OCI-LY7 (cell line): Measurements from ENCODE around the gene VSIG8. TPM values are rescaled to one million over a fixed set of nuclear protein-coding genes. Genes with fewer than 3 reads are reported as not detected.

Source experiments
- BruUV-seq: library from RNA; stranded (reverse); fragments of 400-500 nt; replicated peaks from 2 replicates; lab custom pipeline; 2021; lab: Mats Ljungman, UMichigan
- CTCF ChIA-PET: fragments of 300-600 bp; sonication (Branson Sonifier 250); formaldehyde crosslinking; loops from one replicate; lab custom pipeline; 2022; ENCODE audit warnings: antibody characterized with exemption; ENCODE audit not compliant: unreplicated experiment; lab: Charles Lee
- POLR2A ChIA-PET: fragments of 300-600 bp; sonication (Branson Sonifier 250); formaldehyde crosslinking; loops from one replicate; lab custom pipeline; 2022; ENCODE audit warnings: antibody characterized with exemption; lab: Charles Lee
- DNase-seq: peaks from one replicate; pipeline ENCODE4 v3.0.0-alpha.2; 2015; ENCODE audit warnings: low spot score
- H2AFZ ChIP-seq: fragments of 200-600 bp; sonication (generic), shearing (Covaris generic); 2 replicates; pipeline ENCODE4 v1.6.1; 2014; ENCODE audit warnings: mild to moderate bottlenecking, antibody characterized with exemption, low read length, moderate library complexity
- H3K27ac ChIP-seq: fragments of 200-600 bp; sonication (generic); 2 replicates; pipeline ENCODE4 v1.5.1; 2014; ENCODE audit warnings: mixed run types, low read depth, mild to moderate bottlenecking, moderate library complexity, low read length, inconsistent platforms; ENCODE audit not compliant: poor library complexity, severe bottlenecking
- H3K36me3 ChIP-seq: fragments of 200-600 bp; sonication (generic); 2 replicates; pipeline ENCODE4 v1.6.1; 2014; ENCODE audit warnings: mild to moderate bottlenecking, antibody characterized with exemption, low read length, moderate library complexity, mixed read lengths; ENCODE audit not compliant: insufficient read depth
- H3K4me1 ChIP-seq: fragments of 200-600 bp; sonication (generic); 2 replicates; pipeline ENCODE4 v1.5.1; 2014; ENCODE audit warnings: mild to moderate bottlenecking, low read length; ENCODE audit not compliant: insufficient read depth, poor library complexity, severe bottlenecking
- H3K4me2 ChIP-seq: fragments of 200-600 bp; sonication (generic); 2 replicates; pipeline ENCODE4 v1.6.1; 2014; ENCODE audit warnings: mild to moderate bottlenecking, low read length
- H3K4me3 ChIP-seq: fragments of 200-600 bp; sonication (generic); 2 replicates; pipeline ENCODE4 v1.5.1; 2014; ENCODE audit warnings: mild to moderate bottlenecking, low read depth, low read length; ENCODE audit not compliant: poor library complexity, severe bottlenecking
- H3K79me2 ChIP-seq: fragments of 200-600 bp; sonication (generic); 2 replicates; pipeline ENCODE4 v1.6.1; 2016; ENCODE audit warnings: low read depth, mild to moderate bottlenecking, low read length, moderate library complexity, mixed read lengths; ENCODE audit not compliant: insufficient read depth
- H3K9me2 ChIP-seq: fragments of 200-600 bp; sonication (generic); 2 replicates; pipeline ENCODE4 v1.6.1; 2016; ENCODE audit warnings: mild to moderate bottlenecking, low read length, mixed read lengths; ENCODE audit not compliant: insufficient read depth
- H3K9me3 ChIP-seq: fragments of 200-600 bp; sonication (generic); 2 replicates; pipeline ENCODE4 v1.6.1; 2014; ENCODE audit warnings: mild to moderate bottlenecking, mixed run types, low read length, mixed read lengths
- H4K20me1 ChIP-seq: fragments of 200-600 bp; sonication (generic); 2 replicates; pipeline ENCODE4 v1.6.1; 2014; ENCODE audit warnings: mild to moderate bottlenecking, antibody characterized with exemption, low read length, moderate library complexity, mixed read lengths; ENCODE audit not compliant: insufficient read depth
- EZH2phosphoT487 ChIP-seq: fragments of 200-600 bp; sonication (generic); IDR thresholded peaks from 2 replicates; pipeline ENCODE4 v1.6.1; 2018; ENCODE audit warnings: low read depth, borderline replicate concordance, mild to moderate bottlenecking, mixed run types, antibody characterized with exemption, low read length, moderate library complexity, mixed read lengths
- intact Hi-C: fragments of 100-400 bp; cut with micrococcal nuclease; formaldehyde crosslinking; loops from one replicate; pipeline ENCODE4 v1.10.0; 2022; ENCODE audit not compliant: unreplicated experiment
- total RNA-seq, 2 experiments: library from RNA; depleted of rRNA in 1 of 2; stranded (reverse); fragments of >200 nt in 1 of 2; shearing (Covaris generic) in 1 of 2; gene quantifications; 2 replicates each; pipeline ENCODE4 v1.2.3, GENCODE V29; 2014 to 2022
- TF ChIP-seq, protein P1 (sequence below): fragments of 200-600 bp; sonication (generic); conservative IDR thresholded peaks from 2 replicates; pipeline ENCODE4 v1.5.1; 2014; ENCODE audit warnings: mild to moderate bottlenecking, antibody characterized with exemption, low read length, moderate library complexity, mixed read lengths

Gene VSIG8
- total RNA-seq, 2 experiments from 2014 or later: not detected

DNA sequence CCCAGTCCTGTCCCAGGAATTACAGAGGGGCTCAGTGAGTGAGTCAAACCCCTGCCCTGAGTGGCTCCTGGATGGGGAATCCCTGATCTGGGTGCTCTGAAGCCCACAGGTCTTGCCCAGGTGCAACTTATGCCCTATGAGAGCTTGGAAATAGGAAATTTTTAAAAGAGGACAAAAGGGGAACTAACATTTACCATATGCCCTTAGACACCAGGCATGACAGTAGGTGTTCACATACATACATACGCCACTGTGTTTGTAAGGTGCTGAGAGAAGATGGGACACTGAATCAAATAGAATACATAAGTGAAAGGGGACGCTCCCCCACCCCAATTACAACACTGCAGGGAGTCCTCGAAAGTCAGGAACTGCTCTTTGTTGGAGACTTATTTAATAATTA, 36.1 kb upstream of the VSIG8 start:
- Histone ChIP-seq H3K27ac (no peak overlapping the region), H3K79me2 (no peaks in the 10 kb centered on the region), H3K36me3 (no peaks in the 10 kb centered on the region), H3K4me1 (no peaks in the 10 kb centered on the region), H3K4me2 (no peak overlapping the region), H3K4me3 (no peak overlapping the region), H2AFZ (no peak overlapping the region), H4K20me1 (no peaks in the 10 kb centered on the region), H3K9me2 (no peaks in the 10 kb centered on the region), H3K9me3 (no peaks in the 10 kb centered on the region)
- no peak for DNase-seq
- POLR2A ChIA-PET: no interaction called here
- CTCF ChIA-PET: no interaction called here
- intact Hi-C loops: no loop called here
- TF ChIP-seq EZH2phosphoT487: no peak
- TF ChIP-seq, protein P1, sequence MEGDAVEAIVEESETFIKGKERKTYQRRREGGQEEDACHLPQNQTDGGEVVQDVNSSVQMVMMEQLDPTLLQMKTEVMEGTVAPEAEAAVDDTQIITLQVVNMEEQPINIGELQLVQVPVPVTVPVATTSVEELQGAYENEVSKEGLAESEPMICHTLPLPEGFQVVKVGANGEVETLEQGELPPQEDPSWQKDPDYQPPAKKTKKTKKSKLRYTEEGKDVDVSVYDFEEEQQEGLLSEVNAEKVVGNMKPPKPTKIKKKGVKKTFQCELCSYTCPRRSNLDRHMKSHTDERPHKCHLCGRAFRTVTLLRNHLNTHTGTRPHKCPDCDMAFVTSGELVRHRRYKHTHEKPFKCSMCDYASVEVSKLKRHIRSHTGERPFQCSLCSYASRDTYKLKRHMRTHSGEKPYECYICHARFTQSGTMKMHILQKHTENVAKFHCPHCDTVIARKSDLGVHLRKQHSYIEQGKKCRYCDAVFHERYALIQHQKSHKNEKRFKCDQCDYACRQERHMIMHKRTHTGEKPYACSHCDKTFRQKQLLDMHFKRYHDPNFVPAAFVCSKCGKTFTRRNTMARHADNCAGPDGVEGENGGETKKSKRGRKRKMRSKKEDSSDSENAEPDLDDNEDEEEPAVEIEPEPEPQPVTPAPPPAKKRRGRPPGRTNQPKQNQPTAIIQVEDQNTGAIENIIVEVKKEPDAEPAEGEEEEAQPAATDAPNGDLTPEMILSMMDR: no peak
- BruUV-seq: no TSS peak

DNA sequence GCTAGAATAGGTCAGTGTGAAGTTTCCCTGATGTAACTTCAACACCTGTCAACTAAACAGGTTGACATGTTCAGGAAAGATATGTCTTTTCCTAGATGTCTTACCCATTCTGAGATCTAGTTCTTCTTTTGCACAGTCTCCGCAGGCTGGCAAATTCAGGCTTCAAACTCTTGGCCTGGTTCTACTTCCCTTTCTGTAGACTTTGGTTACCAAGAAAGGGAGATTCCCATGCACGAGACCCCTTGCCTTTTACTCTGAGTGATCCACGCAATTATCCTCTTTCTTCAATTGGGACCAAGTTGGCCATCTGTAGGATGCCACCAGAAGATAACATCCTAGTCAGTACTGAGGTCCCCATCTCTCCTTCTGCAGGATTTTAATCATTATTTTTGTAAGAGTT, 35.5 kb upstream of the VSIG8 start:
- POLR2A ChIA-PET: no interaction called here
- no TSS peak for BruUV-seq
- Histone ChIP-seq H3K36me3 (no peaks in the 10 kb centered on the region), H3K9me2 (no peaks in the 10 kb centered on the region), H3K9me3 (no peaks in the 10 kb centered on the region), H3K4me2 (no peak overlapping the region), H3K27ac (no peak overlapping the region), H2AFZ (no peak overlapping the region), H3K4me1 (no peaks in the 10 kb centered on the region), H3K4me3 (no peak overlapping the region), H4K20me1 (no peaks in the 10 kb centered on the region), H3K79me2 (no peaks in the 10 kb centered on the region)
- DNase-seq: no peak
- CTCF ChIA-PET: no interaction called here
- no peak for TF ChIP-seq EZH2phosphoT487
- TF ChIP-seq, protein P1: no peak
- intact Hi-C loops: no loop called here

- BruUV-seq: no TSS peak
- intact Hi-C loops: no loop called here
- no peak overlapping the region for H2AFZ ChIP-seq
These were observed 34.1 kb upstream of the VSIG8 start for GRCh38 chr1:159896546-159896930.

More at GRCh38 chr1:159896546-159896930, 34.1 kb upstream of the VSIG8 start:
- Histone ChIP-seq H4K20me1 (no peaks in the 10 kb centered on the region), H3K9me2 (no peaks in the 10 kb centered on the region), H3K4me2 (no peak overlapping the region), H3K4me3 (no peak overlapping the region), H3K27ac (no peak overlapping the region), H3K4me1 (no peaks in the 10 kb centered on the region), H3K9me3 (no peaks in the 10 kb centered on the region), H3K79me2 (no peaks in the 10 kb centered on the region), H3K36me3 (no peaks in the 10 kb centered on the region)
- ChIA-PET POLR2A (no interaction called here), CTCF (no interaction called here)
- DNase-seq: no peak
- TF ChIP-seq, protein P1: no peak
- TF ChIP-seq EZH2phosphoT487: no peak
